ENCODE data around the gene TTC24.

DNA sequence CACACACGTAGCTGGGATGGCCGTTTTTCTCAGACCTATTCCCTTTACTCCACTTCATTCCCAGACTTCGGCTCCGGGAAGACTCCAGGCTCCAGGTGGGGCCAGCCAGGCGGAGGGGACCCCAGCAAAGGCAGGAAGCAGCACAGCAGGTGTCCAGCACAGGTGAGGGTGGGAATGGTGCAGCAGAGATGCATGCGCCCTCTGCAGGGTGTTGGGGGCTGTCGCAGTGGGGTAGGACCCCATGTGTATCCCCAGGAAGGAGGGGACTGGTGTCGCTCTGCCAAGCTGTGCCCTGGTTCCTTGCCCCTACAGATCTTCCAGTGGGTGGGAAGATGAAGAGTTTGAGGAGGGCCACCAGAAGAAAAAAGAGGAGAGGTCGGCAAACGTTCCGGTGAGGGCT is 5.3 kb downstream of the TTC24 start:
- TF ChIP-seq EP300 (IDR thresholded peaks at IDR 0.05; ENCODE audit: borderline replicate concordance in 1 of 2, low read depth in 1 of 2, low read length in 1 of 2): no peak
- TF ChIP-seq NFIC (IDR thresholded peaks at IDR 0.05; ENCODE audit: borderline replicate concordance): no peak

Data from SK-N-SH (cell line).